Measurements from ENCODE around the gene GLS2.
"Not testable (repeated sequence)": the region's sequence is repeated elsewhere in the genome, so short reads cannot be mapped to it uniquely, and the experiment has no call there.

Gene GLS2

DNA sequence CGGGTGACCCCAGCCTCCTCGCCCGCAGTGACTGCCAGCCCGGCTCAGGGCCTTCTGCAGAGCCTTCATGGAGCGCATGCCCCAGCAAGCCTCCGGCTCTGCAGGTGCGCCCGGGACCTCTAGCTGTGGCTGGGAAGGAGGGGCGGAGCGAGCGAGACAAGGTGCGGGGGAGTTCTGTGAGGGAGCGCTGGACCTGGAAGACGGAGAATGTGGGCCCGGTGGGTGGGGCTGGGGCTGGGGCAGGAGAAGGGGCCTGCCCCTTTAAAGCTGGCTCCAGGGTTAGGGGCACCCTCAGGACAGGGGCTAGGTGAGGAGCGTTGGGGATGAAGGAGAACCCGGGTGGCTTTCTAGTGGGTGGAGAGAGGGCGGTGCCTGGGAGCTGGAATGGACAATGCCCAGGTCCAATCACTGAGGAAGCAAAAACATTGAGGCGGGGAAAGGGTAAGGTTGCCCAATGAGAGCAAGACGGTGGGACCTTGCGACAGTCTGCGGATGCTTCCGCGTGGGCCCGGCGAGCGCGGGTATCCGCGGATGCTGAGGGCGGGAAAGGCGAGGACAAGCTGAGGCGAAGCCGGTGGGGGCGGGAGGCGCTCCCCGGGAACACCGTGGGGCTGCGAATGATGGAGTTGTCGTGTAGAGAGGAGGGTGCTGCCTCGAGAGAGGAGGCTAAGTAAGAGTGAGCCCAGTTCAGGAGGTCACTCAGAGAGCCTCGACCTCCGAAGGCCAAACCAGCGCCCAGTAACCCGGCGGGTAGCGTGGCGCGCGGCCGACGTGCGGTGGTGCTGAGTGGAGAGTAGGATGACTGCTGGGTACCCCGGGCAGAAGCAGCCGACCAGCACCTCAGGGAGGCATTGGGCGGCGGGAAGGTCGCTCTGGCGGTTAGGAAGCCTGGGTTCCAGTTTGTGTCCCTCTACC is at the start of gene GLS2:
TSS of gene GLS2 (minus strand) at position 121 of the 915 bp plus-strand sequence. CDS start at position 78, 43 bp downstream.
- DNase-seq: peak; percentile 65 to 88

DNA sequence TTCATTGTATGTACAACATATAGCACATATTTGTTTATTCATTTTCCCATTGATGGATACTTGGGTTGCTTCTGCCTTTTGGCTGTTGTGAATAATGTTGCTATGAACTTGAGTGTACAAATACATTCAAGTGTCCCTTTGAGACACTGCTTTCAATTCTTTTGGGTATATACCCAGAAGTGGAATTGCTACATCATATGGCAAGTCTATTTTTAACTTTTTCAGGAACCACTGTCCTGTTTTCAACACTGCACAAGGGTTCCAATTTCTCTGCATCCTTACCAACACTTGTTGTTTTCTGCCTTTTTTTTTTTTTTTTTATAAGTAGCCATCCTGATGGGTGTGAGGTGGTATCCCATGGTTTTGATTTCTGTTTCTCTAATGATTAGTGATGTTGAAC is 49.6 kb upstream of the GLS2 start:
- no peak for DNase-seq

DNA sequence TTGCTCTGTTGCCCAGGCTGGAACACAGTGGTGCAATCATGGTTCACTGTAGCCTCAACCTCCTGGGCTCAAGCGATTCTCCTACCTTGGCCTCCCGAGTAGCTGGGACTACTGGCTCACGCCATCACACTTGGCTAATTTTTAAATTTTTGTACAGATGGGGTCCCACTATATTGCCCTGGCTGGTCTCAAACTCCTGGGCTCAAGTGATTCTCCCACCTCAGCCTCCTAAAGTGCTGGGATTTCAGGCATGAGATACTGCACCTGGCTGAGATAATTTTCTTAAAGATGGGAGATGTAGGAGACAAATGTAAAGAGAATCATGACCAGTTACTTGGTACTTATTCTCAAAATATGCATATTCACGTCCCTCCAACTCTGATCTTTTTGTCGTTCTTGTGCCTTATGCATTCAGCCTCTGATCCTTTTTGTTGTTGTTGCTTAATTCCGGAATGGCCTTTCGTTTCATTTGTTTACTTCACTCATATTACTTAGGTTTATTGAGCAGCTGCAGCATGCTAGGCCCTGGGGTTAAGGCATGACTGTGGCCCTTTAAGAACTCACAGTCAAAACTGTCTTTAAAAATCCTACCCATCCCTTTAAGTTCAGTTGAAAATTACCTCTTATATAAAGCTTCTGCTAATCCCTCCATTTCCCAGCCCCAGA is 42.6 kb upstream of the GLS2 start:
- DNase-seq: no peak

DNA sequence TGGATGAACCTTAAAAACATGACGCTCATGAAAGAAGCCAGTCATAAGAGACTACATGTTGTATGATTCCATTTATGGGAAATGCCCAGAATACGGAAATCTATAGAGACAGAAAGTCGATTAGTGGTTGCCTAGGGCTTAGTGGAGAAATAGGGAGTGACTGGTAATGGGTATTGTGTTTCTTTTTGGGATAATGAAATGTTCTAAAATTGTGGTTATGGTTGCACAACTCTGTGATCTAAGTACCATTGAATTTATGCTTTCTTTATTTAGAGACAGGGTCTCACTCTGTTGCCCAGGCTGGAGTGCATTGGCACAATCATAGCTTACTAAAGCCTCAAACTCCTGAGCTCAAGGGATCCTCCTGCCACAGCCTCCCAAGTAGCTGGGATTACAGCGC is 41.7 kb upstream of the GLS2 start:
- DNase-seq: no peak

DNA sequence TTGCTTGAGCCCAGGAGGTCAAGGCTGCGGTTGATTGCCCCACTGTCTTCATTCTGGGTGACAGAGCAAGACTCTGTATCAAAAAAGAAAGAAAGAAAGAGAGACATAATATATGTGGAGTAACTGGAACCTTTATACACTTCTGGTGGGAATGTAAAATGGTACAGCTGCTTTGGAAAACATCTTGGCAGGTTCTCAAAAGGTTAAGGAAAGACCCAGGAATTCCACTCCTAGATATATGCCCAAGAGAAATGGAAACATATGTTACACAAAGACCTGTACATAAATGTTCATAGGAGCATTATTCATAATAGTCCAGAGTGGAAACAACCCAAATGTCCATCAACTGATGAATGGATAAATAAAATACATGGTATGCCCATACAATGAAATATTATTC is 40.9 kb upstream of the GLS2 start:
- DNase-seq: no peak

DNA sequence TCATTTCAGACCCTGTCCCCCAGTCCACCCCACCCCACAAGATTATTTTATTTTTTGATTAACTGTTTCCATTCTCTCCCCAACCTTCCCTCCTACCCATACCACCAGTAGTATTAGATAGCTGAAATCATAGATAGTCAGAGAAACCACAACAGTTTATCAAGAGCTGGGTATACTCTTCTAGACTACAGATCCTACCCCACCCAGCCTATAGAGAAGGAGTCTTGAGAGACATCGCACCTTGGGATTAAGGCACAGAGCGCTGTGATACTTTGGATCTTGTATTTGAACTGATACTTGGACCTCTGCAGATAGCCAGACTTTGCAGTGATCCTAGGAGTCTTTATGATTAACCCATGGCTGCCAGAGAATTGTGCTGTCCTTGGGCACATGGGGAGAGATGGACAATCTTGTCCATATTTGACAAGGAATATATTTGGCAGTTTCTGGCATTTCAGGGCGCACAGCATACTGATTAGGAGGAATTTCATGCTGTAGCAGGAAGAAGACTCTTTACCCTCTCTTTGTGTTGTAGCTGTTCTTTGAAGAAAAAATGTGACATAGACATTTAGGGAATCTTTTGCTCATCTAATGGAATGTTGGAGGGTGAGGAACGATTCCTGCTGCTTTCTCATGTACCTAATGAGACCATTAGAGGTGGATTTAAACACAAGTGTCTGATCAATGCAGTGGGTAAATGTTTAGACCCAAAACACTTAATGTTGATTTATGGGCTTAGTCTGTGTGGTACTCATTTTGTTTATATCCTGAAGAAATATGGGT is 34.6 kb upstream of the GLS2 start:
- no peak for DNase-seq

DNA sequence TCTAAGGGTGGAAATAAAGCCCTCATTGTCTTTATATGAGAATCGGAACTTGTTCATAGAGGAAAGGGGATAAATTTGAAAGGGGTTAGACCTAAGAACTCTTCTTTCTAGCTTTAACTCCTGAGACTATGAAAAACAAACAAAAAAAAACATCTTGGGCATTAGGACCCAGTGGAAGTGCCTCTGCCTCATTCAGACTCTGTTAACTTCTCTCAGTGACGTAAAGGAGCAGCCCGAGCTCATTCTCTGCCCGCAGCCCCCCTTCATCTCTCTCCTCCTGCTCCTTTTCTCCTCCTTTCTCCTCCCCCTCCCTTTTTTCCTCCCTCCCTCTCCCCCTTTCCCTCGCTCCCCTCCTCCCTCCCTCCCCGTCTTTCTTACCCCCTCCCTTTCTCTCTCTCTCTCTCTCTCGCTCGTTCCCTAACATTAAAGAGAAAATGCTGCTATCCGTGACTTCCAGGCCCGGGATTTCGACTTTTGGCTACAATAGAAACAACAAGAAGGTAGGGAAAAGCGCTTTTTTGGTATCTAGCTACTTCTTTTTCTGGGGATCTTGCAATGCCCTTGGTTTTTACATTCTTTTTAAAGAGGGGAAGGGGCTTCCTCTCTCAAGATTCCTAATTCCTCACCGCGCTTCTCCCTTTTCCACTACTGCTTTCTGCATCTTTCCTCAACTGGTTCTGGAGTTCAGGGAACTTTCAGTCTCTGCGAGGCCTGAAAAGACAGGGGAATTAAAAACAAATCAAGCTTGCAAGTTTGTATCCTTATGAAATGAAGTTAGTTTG is 33.8 kb upstream of the GLS2 start, which contains the start of gene RBMS2:
TSS of gene RBMS2 (plus strand) at position 231 of the 782 bp plus-strand sequence. CDS start at position 435, 204 bp downstream.
- DNase-seq: peak; percentile 19 to 74

DNA sequence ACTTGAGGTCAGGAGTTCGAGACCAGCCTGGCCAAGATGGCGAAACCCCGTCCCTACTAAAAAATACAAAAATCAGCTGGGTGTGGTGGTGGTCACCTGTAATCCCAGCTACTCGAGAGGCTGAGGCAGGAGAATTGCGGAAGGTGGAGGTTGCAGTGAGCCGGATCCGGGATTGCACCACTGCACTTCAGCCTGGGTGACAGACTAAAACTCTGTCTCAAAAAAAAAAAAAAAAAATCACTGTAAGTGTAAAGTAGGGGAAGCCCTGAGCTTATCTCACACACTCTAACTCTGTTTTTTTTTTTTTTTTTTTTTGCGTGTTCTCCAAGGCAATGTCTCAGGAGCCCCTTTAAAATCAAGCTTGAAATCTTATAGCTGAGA is 33.2 kb upstream of the GLS2 start:
- no peak for DNase-seq

DNA sequence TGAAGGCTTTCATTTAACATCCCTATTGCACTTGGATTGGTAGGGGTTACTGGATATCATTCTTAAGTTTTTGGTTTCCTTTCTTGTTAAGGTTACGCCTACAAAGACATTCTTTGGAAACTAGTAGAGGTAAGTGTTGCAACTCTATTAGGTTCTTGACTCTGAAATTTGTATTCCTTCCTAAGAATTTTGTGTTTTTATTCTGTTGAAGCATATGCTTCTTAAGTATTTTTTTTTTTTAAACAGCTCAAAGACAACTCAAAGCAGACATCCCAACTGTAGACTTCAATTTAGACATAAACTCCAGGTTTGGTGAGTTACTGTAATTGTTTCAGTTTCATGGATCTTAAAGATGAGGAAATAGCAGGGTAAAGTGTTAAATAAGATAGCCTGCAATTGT is 32.5 kb upstream of the GLS2 start:
- DNase-seq: no peak

DNA sequence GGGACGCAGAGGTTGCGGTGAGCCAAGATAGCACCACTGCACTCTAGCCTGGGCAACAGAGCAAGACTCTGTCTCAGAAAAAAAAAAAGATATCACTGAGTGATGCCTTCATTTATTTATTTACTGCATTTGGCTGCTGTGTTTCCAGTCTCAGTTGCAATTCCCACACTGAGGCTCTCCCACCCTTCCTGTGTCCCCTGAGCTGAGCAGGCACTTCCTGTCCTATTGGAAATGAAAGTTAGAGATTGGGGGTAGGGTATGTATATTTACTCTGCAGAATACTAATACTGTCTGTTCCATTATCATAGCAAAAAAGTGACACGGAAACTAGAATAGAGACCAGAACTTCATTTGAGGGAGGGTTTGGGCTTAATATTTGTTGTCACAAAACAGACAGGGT is 32.1 kb upstream of the GLS2 start:
- DNase-seq: no peak

DNA sequence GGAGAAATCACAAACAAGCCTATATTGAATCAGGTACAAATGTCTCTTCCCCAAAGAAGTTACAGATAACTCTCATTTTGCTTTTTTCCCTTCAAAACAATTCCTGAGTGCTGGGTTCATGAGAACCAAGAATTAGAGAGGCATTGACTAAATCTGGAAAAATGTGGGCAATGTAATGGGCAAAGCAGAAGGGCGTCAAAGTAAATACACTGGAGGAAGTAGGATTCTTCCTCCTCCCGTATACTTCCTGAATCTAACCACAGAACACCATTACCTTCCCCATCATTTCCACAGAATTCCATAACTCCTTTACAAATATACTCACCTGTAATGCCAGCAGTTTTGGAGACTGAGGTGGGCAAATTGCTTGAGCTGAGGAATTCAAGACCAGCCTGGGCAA is 30.6 kb upstream of the GLS2 start:
- DNase-seq: no peak

DNA sequence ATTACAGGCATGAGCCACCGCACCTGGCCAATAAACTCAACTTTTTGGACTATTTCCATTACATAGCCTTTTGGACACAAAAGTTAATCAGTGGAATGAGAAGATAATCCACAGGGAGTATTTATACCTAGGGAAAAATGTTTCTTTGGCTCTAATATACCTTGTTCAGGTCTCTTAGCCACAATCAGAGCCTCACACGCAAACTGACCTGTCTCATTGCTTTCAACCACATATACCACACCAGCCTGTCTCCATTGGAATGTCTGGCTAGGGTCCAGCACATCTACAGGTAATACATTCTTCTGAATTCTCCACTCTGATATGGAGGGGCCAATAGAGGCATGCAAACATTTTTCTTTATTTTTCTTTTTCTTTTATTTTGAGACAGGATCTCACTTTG is 29.9 kb upstream of the GLS2 start:
- no peak for DNase-seq

DNA sequence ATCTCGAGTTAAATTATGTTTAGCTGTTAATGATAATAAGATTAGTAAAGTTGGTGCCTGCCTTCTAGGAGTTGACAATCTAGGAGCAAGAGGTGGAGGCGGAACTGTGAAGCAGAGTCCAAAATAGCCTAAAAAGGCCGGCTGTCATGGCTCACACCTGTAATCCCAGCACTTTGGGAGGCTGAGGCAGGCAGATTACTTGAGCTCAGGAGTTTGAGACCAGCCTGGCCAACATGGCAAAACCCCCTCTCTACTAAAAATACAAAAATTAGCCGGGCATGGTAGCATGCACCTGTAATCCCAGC is 26.0 kb upstream of the GLS2 start:
- not testable (repeated sequence) for DNase-seq

DNA sequence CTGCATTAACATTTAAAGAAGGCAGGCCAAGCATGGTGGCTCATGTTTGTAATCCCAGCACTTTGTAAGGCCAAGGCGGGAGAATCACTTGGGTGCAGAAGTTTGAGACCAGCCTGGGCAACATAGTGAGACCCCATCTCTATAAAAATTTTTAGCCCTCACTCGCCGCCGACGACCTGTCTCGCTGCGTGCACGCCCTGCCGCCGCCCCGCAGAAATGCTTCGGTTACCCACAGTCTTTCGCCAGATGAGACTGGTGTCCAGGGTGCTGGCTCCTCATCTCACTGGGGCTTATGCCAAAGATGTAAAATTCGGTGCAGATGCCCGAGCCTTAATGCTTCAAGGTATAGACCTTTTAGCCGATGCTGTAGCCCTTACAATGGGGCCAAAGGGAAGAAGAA is 22.8 kb upstream of the GLS2 start:
- DNase-seq: no peak

DNA sequence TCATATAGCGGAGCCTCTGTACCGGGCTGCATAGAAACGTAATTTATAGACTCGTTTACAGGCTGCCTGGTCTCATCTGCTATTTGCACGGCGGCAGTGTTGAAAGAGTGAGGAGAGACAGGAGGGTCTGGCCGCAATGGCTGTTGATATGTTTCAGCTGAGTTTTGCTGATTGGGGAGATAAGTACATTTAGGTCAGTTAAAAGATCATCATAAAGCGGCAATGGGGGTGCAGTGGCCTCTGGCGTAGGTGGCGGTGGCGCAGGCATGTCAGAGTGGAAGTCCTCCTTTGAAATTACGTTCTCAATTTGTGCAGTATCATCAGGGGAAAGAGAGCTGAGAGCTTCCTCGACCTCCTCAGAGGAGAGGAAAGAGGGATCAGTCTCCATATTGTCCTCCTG is 11.9 kb upstream of the GLS2 start:
- DNase-seq: not testable (repeated sequence)

DNA sequence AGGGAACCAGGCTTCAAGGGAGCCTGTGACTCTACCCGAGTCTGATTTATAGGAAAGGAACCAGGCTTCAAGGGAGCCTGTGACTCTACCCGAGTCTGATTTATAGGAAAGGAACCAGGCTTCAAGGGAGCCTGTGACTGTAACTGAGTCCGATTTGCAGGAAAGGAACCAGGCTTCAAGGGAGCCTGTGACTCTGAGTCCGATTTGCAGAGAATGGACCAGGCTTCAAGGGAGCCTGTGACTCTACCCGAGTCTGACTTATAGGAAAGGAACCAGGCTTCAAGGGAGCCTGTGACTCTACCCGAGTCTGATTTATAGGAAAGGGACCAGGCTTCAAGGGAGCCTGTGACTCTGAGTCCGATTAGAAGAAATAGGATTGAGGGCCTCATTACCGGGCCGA is 11.5 kb upstream of the GLS2 start:
- DNase-seq: not testable (repeated sequence)

DNA sequence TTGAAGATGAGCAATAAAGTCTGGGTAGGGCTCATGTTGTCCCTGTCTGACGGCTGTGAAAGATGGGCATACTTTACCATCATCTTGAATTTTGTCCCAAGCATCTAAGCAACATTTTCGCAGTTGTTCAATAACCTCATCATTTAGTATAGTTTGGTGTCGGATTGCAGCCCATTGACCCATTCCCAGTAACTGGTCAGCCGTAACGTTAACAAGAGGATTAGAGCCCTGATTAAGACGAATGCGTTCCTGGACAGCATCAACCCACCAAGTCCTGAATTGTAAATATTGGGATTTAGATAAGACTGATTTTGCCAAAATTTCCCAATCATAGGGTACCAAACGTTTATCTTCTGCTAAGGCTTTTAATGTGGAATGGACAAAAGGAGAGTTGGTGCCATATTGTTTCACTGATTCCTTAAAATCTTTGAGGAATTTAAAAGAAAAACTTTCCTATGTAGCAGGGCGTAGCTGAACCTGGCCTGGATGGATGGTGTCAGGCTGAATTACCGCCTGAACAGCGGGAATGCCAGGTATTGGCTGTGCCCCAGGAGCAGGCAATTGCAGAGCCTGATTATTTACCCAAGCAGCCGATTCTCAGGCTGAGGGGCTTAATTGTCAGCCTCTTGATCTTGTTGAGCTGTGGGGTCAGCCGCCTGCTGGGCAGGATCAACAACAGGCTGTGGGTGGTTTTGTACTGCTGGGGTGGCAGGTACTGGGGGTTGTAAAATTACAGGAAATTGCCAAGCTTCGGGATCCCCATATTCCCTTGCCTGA is 10.4 kb upstream of the GLS2 start:
- not testable (repeated sequence) for DNase-seq

DNA sequence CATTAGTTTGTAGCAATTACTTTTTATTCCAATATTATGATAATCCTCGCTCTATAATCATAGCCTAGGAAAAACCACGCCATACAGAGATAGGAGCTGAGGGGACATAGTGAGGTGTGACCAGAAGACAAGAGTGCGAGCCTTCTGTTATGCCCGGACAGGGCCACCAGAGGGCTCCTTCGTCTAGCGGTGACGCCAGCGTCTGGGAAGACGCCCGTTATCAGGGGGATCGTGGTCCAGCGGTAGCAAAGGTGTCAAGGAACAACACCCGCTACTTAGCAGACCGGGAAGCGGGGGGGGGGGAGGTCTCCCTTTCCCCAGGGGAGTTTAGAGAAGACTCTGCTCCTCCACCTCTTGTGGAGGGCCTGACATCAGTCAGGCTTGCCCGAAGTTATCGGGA is 8.7 kb upstream of the GLS2 start:
- DNase-seq: peak in 1 of 2 experiments; percentile 22

DNA sequence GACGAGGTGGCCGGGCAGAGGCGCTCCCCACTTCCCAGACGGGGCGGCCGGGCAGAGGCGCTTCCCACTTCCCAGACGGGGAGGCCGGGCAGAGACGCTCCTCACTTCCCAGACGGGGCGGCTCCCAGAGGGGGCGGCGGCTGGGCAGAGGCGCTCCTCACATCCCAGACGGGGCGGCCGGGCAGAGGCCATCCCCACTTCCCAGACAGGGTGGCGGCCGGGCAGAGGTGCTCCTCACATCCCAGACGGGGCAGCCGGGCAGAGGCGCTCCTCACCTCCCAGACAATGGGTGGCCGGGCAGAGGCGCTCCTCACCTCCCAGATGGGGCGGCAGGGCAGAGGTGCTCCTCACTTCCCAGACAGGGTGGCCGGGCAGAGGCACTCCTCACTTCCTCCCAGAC is 6.5 kb upstream of the GLS2 start:
- DNase-seq: not testable (repeated sequence)

DNA sequence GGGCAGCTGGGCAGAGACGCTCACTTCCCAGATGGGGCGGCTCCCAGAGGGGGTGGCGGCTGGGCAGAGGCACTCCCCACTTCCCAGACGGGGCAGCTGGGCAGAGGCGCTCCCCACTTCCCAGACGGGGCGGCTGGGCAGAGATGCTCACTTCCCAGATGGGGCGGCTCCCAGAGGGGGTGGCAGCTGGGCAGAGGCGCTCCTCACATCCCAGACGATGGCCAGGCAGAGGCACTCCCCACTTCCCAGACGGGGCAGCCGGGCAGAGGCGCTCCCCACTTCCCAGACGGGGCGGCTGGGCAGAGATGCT is 6.1 kb upstream of the GLS2 start:
- DNase-seq: not testable (repeated sequence)

DNA sequence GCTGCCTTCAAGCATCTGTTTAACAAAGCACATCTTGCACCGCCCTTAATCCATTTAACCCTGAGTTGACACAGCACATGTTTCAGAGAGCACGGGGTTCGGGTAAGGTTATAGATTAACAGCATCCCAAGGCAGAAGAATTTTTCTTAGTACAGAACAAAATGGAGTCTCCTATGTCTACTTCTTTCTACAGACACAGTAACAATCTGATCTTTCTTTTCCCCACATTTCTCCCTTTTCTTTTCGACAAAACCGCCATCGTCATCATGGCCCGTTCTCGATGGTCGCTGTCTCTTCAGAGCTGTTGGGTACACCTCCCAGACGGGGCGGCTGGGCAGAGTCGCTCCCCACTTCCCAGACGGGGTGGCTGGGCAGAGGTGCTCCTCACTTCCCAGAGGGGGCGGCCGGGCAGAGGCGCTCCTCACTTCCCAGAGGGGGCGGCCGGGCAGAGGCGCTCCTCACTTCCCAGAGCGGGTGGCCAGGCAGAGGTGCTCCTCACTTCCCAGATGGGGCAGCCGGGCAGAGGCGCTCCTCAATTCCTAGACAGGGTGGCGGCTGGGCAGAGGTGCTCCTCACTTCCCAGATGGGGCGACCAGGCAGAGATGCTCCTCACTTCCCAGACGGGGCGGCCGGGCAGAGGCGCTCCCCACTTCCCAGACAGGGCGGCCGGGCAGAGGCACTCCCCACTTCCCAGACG is 5.6 kb upstream of the GLS2 start:
- DNase-seq: not testable (repeated sequence)

All from NCI-H446 (cell line).